IMR-90 (cell line): ENCODE results near the gene SLC5A11. TPM values are rescaled to one million over a fixed set of nuclear protein-coding genes. Genes with fewer than 3 reads are reported as not detected.

Experiments used
- ATAC-seq: fragments of 200-7000 bp; cut with Tn5 transposase; 2 replicates; pipeline ENCODE4 v1.9.1; 2020; ENCODE audit warnings: low read depth, mild to moderate bottlenecking, moderate library complexity
- BruUV-seq: library from RNA; stranded (reverse); fragments of 400-500 nt; replicated peaks from 2 replicates; lab custom pipeline; 2021; lab: Mats Ljungman, UMichigan
- CTCF ChIA-PET: fragments of 300-600 bp; formaldehyde crosslinking; extraction: SDS; loops from one replicate; lab custom pipeline; 2021; ENCODE audit warnings: antibody characterized with exemption; lab: Yijun Ruan, JAX
- POLR2A ChIA-PET: fragments of 300-600 bp; sonication (Branson Sonifier 250); formaldehyde crosslinking; loops from one replicate; lab custom pipeline; 2022; ENCODE audit warnings: antibody characterized with exemption; ENCODE audit not compliant: unreplicated experiment; lab: Charles Lee
- DNase-seq: peaks from one replicate; pipeline ENCODE4 v3.0.0; 2013
- H2AFZ ChIP-seq: replicated peaks from 2 replicates; pipeline ENCODE3; 2013; ENCODE audit warnings: low read length, mild to moderate bottlenecking; ENCODE audit not compliant: poor library complexity
- H2AK5ac ChIP-seq: 2 replicates; pipeline ENCODE4 v1.6.1; 2013; ENCODE audit warnings: low read depth, low read length, inconsistent platforms
- H2AK9ac ChIP-seq: replicated peaks from 2 replicates; pipeline ENCODE3; 2013; ENCODE audit warnings: mild to moderate bottlenecking, low read depth, low read length, moderate library complexity; ENCODE audit not compliant: poor library complexity
- H2BK120ac ChIP-seq: 2 replicates; pipeline ENCODE4 v1.6.1; 2013; ENCODE audit warnings: low read depth, low read length, inconsistent platforms
- H2BK15ac ChIP-seq: 3 replicates; pipeline ENCODE4 v1.6.1; 2013; ENCODE audit warnings: low read depth, low read length, inconsistent platforms
- H2BK20ac ChIP-seq: 2 replicates; pipeline ENCODE4 v1.6.1; 2013; ENCODE audit warnings: low read depth, mild to moderate bottlenecking, inconsistent platforms, low read length, moderate library complexity
- H2BK5ac ChIP-seq: 2 replicates; pipeline ENCODE4 v1.6.1; 2013; ENCODE audit warnings: mild to moderate bottlenecking, low read depth, low read length, inconsistent platforms; ENCODE audit not compliant: poor library complexity, severe bottlenecking
- H3K14ac ChIP-seq: replicated peaks from 2 replicates; pipeline ENCODE4 v1.6.1; 2013; ENCODE audit warnings: low read depth, low read length, inconsistent platforms
- H3K18ac ChIP-seq: 2 replicates; pipeline ENCODE4 v1.6.1; 2013; ENCODE audit warnings: low read depth, low read length, control low read depth
- H3K23ac ChIP-seq: 2 replicates; pipeline ENCODE4 v1.6.1; 2013; ENCODE audit warnings: low read depth, low read length, inconsistent platforms
- H3K27ac ChIP-seq: 2 replicates; pipeline ENCODE4 v1.5.1; 2013; ENCODE audit warnings: mild to moderate bottlenecking, control low read depth, low read length; ENCODE audit not compliant: insufficient read depth
- H3K27me3 ChIP-seq: 2 replicates; pipeline ENCODE4 v1.6.1; 2013; ENCODE audit warnings: low read length; ENCODE audit not compliant: control insufficient read depth, insufficient read depth
- H3K36me3 ChIP-seq: 2 replicates; pipeline ENCODE4 v1.6.1; 2013; ENCODE audit warnings: low read length, mixed read lengths; ENCODE audit not compliant: control insufficient read depth, insufficient read depth
- H3K4ac ChIP-seq: 2 replicates; pipeline ENCODE4 v1.6.1; 2013; ENCODE audit warnings: low read depth, low read length, inconsistent platforms
- H3K4me1 ChIP-seq: 2 replicates; pipeline ENCODE4 v1.6.1; 2013; ENCODE audit warnings: low read length, mixed read lengths; ENCODE audit not compliant: control insufficient read depth, insufficient read depth
- H3K4me2 ChIP-seq: 2 replicates; pipeline ENCODE4 v1.6.1; 2013; ENCODE audit warnings: low read depth, mild to moderate bottlenecking, control low read depth, low read length, moderate library complexity
- H3K4me3 ChIP-seq: 2 replicates; pipeline ENCODE4 v1.5.1; 2013; ENCODE audit warnings: low read depth, mild to moderate bottlenecking, control low read depth, low read length, moderate library complexity; ENCODE audit not compliant: insufficient read depth
- H3K56ac ChIP-seq: 2 replicates; pipeline ENCODE4 v1.6.1; 2013; ENCODE audit warnings: low read length, inconsistent platforms; ENCODE audit not compliant: insufficient read depth; ENCODE audit errors: extremely low read depth
- H3K79me1 ChIP-seq, 2 experiments: 2 replicates each; pipeline ENCODE4 v1.6.1; 2013; ENCODE audit warnings: low read length in 2 of 2, inconsistent platforms in 1 of 2, low read depth in 1 of 2
- H3K9ac ChIP-seq: 2 replicates; pipeline ENCODE4 v1.6.1; 2013; ENCODE audit warnings: low read depth, low read length, control low read depth
- H3K9me1 ChIP-seq: 2 replicates; pipeline ENCODE4 v1.6.1; 2013; ENCODE audit warnings: low read length, inconsistent platforms; ENCODE audit not compliant: insufficient read depth
- H3K9me3 ChIP-seq: 2 replicates; pipeline ENCODE4 v1.6.1; 2013; ENCODE audit warnings: low read length; ENCODE audit not compliant: control insufficient read depth, insufficient read depth
- H4K20me1 ChIP-seq: 2 replicates; pipeline ENCODE4 v1.6.1; 2013; ENCODE audit warnings: low read length, inconsistent platforms; ENCODE audit not compliant: insufficient read depth
- H4K5ac ChIP-seq: 2 replicates; pipeline ENCODE4 v1.6.1; 2013; ENCODE audit warnings: mild to moderate bottlenecking, low read depth, low read length, control low read depth
- H4K8ac ChIP-seq, 2 experiments: 2 replicates each; pipeline ENCODE4 v1.6.1; 2013; ENCODE audit warnings: low read depth in 2 of 2, low read length in 2 of 2, control low read depth in 1 of 2, inconsistent platforms in 1 of 2
- H4K91ac ChIP-seq: 2 replicates; pipeline ENCODE4 v1.6.1; 2013; ENCODE audit warnings: low read depth, low read length, inconsistent platforms; ENCODE audit not compliant: insufficient read depth
- BHLHE40 ChIP-seq: fragments of 150-350 bp; IDR thresholded peaks from 2 replicates; pipeline ENCODE4 v1.6.1; 2016; ENCODE audit warnings: mild to moderate bottlenecking, low read depth, low read length
- CEBPB ChIP-seq: IDR thresholded peaks from 2 replicates; pipeline ENCODE4 v1.6.1; 2012; ENCODE audit warnings: low read depth, low read length, improper control_type of control experiment
- CHD1 ChIP-seq: IDR thresholded peaks from 2 replicates; pipeline ENCODE4 v1.6.1; 2012; ENCODE audit warnings: low read depth, low read length, improper control_type of control experiment
- CTCF ChIP-seq: conservative IDR thresholded peaks from 2 replicates; pipeline ENCODE4 v1.5.1; 2012; ENCODE audit warnings: mild to moderate bottlenecking, low read depth, low read length, improper control_type of control experiment
- ELK1 ChIP-seq: fragments of 150-350 bp; IDR thresholded peaks from 2 replicates; pipeline ENCODE4 v1.6.1; 2016; ENCODE audit warnings: low read depth, mild to moderate bottlenecking, low read length, moderate library complexity, borderline replicate concordance
- FOS ChIP-seq: fragments of 150-350 bp; IDR thresholded peaks from 2 replicates; pipeline ENCODE4 v1.6.1; 2016; ENCODE audit warnings: low read depth, low read length
- MAFK ChIP-seq: IDR thresholded peaks from 2 replicates; pipeline ENCODE4 v1.6.1; 2012; ENCODE audit warnings: low read depth, low read length, improper control_type of control experiment
- MAZ ChIP-seq: IDR thresholded peaks from 2 replicates; pipeline ENCODE4 v1.6.1; 2012; ENCODE audit warnings: low read depth, mild to moderate bottlenecking, low read length, improper control_type of control experiment, moderate library complexity, borderline replicate concordance
- MXI1 ChIP-seq: IDR thresholded peaks from 2 replicates; pipeline ENCODE4 v1.6.1; 2012; ENCODE audit warnings: low read depth, mild to moderate bottlenecking, low read length, moderate library complexity, borderline replicate concordance
- NFE2L2 ChIP-seq: fragments of 150-350 bp; IDR thresholded peaks from 2 replicates; pipeline ENCODE4 v1.6.1; 2016; ENCODE audit warnings: low read depth, mild to moderate bottlenecking, low read length
- POLR2A ChIP-seq: IDR thresholded peaks from 2 replicates; pipeline ENCODE4 v1.6.1; 2012; ENCODE audit warnings: mild to moderate bottlenecking, low read depth, low read length
- RAD21 ChIP-seq: IDR thresholded peaks from 2 replicates; pipeline ENCODE4 v1.6.1; 2012; ENCODE audit warnings: low read length, improper control_type of control experiment
- RCOR1 ChIP-seq: IDR thresholded peaks from 2 replicates; pipeline ENCODE4 v1.6.1; 2012; ENCODE audit warnings: mild to moderate bottlenecking, low read length, improper control_type of control experiment; ENCODE audit not compliant: insufficient replicate concordance
- RFX5 ChIP-seq: IDR thresholded peaks from 2 replicates; pipeline ENCODE4 v1.8.0; 2012; ENCODE audit warnings: low read depth, mild to moderate bottlenecking, low read length, moderate library complexity
- SMC3 ChIP-seq: fragments of 150-350 bp; IDR thresholded peaks from 2 replicates; pipeline ENCODE4 v1.6.1; 2016; ENCODE audit warnings: low read depth, mild to moderate bottlenecking, antibody characterized with exemption, low read length, moderate library complexity
- USF2 ChIP-seq: fragments of 150-350 bp; IDR thresholded peaks from 2 replicates; pipeline ENCODE4 v1.6.1; 2017; ENCODE audit warnings: mild to moderate bottlenecking, antibody characterized with exemption, low read length, low read depth
- WGBS, 2 experiments: methylation state at CpG; one replicate each; pipeline versions ENCODE4 v1.1.5 to v1.1.7; 2013; ENCODE audit warnings: missing lambda C conversion rate in 2 of 2; ENCODE audit not compliant: insufficient read length in 1 of 2; ENCODE audit errors: extremely low coverage in 2 of 2; 5-methylcytosine and 5-hydroxymethylcytosine counted together
- dilution Hi-C: fragments of 300-500 bp; cut with HindIII; formaldehyde crosslinking; loops from one replicate; pipeline ENCODE4 v1.14.3; 2018; ENCODE audit warnings: low sequenced_read_pairs; ENCODE audit not compliant: unreplicated experiment
- in situ Hi-C: fragments of 300-500 bp; cut with MboI; formaldehyde crosslinking; loops from 3 replicates; pipeline ENCODE4 v1.14.3; 2019; ENCODE audit warnings: low sequenced_read_pairs, inconsistent platforms, mixed read lengths
- intact Hi-C: fragments of 100-400 bp; cut with micrococcal nuclease; formaldehyde crosslinking; loops from 2 replicates; pipeline ENCODE4 v1.10.0; 2022
- polyA plus RNA-seq, 3 experiments: library from polyadenylated mRNA; depleted of rRNA; stranded (reverse); fragments of >200 nt; gene quantifications; 2 replicates each; pipeline ENCODE4 v1.2.3, GENCODE V29; 2012; ENCODE audit warnings: low replicate concordance in 1 of 3
- total RNA-seq: library from RNA; depleted of rRNA; stranded (reverse); fragments of >200 nt; gene quantifications from 2 replicates; pipeline ENCODE4 v1.2.3, GENCODE V29; 2012

SLC5A11 gene
- total and polyA plus RNA-seq, 2 of the 4 experiments (the other 2 are of a cell fraction): under 0.01 TPM; not detected in 1

GRCh38 chr16:24801761-24802302, 43.9 kb upstream of the SLC5A11 start:
- intact Hi-C loops (loop anchor here (2.0 kb wide), 1 partner anchor 221 kb away; no protein-coding TSS in a partner anchor), in situ Hi-C loops (no loop called here), dilution Hi-C loops (no loop called here)
- POLR2A ChIA-PET: no interaction called here
- Histone ChIP-seq H2AK9ac (no peak overlapping the region), H3K27me3 (no peaks in the 10 kb centered on the region), H3K23ac (no peak overlapping the region), H3K9me1 (peaks cover 4% of the 10 kb centered on the region), H3K9ac (no peak overlapping the region), H3K4me1 (peaks cover 4% of the 10 kb centered on the region; the same call in 1 of the 2 replicates), H3K4me2 (no peak overlapping the region), H4K8ac (no peak overlapping the region), H3K14ac (no peak overlapping the region), H4K91ac (no peak overlapping the region), H2AFZ (no peak overlapping the region), H2BK20ac (no peak overlapping the region), H3K27ac (no peak overlapping the region), H3K36me3 (peaks cover 64% of the 10 kb centered on the region), H3K18ac (no peak overlapping the region), H2BK15ac (no peak overlapping the region), H4K5ac (no peak overlapping the region), H3K4ac (no peak overlapping the region), H3K56ac (no peak overlapping the region), H3K4me3 (no peak overlapping the region), H3K9me3 (no peaks in the 10 kb centered on the region), H2AK5ac (no peak overlapping the region), H4K20me1 (no peaks in the 10 kb centered on the region; the same call in 1 of the 2 replicates), H3K79me1 (peaks cover 23 to 30% of the 10 kb centered on the region in 2 experiments), H2BK5ac (no peak overlapping the region), H2BK120ac (no peak overlapping the region)
- 78% methylated on average over 2 of the region's 3 CpGs; no CpG with 5 or more reads in 1 of the 2 experiments for WGBS, 2 experiments
- CTCF ChIA-PET: interaction anchor here (1.1 to 1.3 kb wide), 3 partner anchors 221 to 238 kb away, joined by 3 to 11 read pairs (median 3); no protein-coding TSS in a partner anchor
- BruUV-seq: no TSS peak
- TF ChIP-seq SMC3 (no peak), FOS (no peak), MXI1 (no peak), CEBPB (no peak), MAZ (no peak), MAFK (no peak), RFX5 (no peak), RAD21 (no peak), RCOR1 (no peak), CTCF (no peak), USF2 (no peak), CHD1 (no peak), NFE2L2 (no peak), BHLHE40 (no peak), POLR2A (no peak), ELK1 (no peak)
- DNase-seq: peak; percentile 11
- ATAC-seq: no peak; the same call in 1 of the 2 replicates
